NT2/D1 (cell line): Measurements from ENCODE around the gene FAF1.
"Not testable (repeated sequence)": the region's sequence is repeated elsewhere in the genome, so short reads cannot be mapped to it uniquely, and the experiment has no call there.

Experiments used
- SUZ12 ChIP-seq: IDR thresholded peaks from 2 replicates; pipeline ENCODE4 v1.6.1; 2011; ENCODE audit not compliant: insufficient read length, insufficient read depth; ENCODE audit errors: extremely low read depth
- YY1 ChIP-seq: IDR thresholded peaks from 2 replicates; pipeline ENCODE4 v1.6.1; 2011; ENCODE audit not compliant: insufficient read length, insufficient read depth
- ZNF274 ChIP-seq: IDR thresholded peaks from 2 replicates; pipeline ENCODE4 v1.6.1; 2011; ENCODE audit warnings: mild to moderate bottlenecking, low read depth, low read length

GRCh38 chr1:50716455-50716854 lies 243.6 kb downstream of the FAF1 start:
- TF ChIP-seq YY1, ZNF274, SUZ12: not testable (repeated sequence)
